GM12875 (cell line): ENCODE measurements around the gene TSHZ2.
"Not testable (repeated sequence)": the region's sequence is repeated elsewhere in the genome, so short reads cannot be mapped to it uniquely, and the experiment has no call there.

Experiments used
- H3K4me3 ChIP-seq: one replicate; pipeline ENCODE4 v1.5.1; 2011; ENCODE audit warnings: low read depth, low read length, control low read depth
- CTCF ChIP-seq: IDR thresholded peaks from 2 replicates; pipeline ENCODE4 v1.5.1; 2011; ENCODE audit warnings: low read depth, mild to moderate bottlenecking, control low read depth, inconsistent platforms, low read length, moderate library complexity, borderline replicate concordance; ENCODE audit not compliant: insufficient read depth

TSHZ2 gene

GRCh38 chr20:53016534-53017042 is 44.4 kb downstream of the TSHZ2 start:
- TF ChIP-seq CTCF, result no peak
- no peak overlapping the region for H3K4me3 ChIP-seq

DNA sequence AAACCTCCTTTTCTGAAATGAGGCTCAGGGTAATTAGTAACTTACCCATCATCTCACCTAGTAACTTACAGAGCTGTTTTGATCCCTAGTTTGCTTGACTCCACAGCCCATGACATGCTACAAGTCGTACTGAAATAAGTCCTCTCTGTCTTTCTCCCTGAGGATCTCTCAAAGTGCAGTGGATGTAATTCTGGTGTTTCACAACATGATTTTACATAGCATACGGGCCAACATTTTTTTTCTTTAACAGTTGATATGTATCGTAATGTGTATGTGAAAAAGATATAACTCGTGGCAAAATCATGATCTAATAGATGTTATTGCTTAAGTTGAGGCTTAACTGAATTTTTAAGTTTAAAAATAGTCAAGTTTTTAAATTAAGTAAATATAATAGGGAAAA is 45.0 kb downstream of the TSHZ2 start:
- no peak for TF ChIP-seq CTCF
- H3K4me3 ChIP-seq, result no peak overlapping the region

- H3K4me3 ChIP-seq, result no peak overlapping the region
- no peak for TF ChIP-seq CTCF
These were observed 47.3 kb downstream of the TSHZ2 start for GRCh38 chr20:53019464-53019863.

DNA sequence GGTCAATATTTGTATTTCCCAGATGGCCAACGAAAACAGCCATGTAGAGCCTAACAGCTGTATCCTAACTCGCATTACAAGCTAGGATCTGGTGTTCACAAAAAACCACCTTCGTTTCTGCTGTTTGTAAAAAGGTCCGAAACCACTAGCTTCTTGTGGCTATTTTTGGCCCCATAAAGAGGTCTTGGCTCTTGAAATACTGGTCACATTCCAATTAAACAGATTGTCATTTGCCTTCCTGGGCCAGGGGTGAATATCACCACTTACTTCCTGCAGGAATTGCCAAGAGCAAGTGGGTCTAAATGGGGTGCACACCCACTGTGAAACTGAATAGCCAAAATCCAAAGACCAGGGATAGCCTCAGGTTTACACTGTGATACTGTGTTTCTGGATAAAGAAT is 48.2 kb downstream of the TSHZ2 start:
- H3K4me3 ChIP-seq, result no peak overlapping the region
- TF ChIP-seq CTCF, result no peak

- no peak for TF ChIP-seq CTCF
- H3K4me3 ChIP-seq, result no peak overlapping the region
These were observed 48.7 kb downstream of the TSHZ2 start for GRCh38 chr20:53020834-53021233.

GRCh38 chr20:53021934-53022333 is 49.8 kb downstream of the TSHZ2 start:
- H3K4me3 ChIP-seq, result no peak overlapping the region
- TF ChIP-seq CTCF, result no peak

DNA sequence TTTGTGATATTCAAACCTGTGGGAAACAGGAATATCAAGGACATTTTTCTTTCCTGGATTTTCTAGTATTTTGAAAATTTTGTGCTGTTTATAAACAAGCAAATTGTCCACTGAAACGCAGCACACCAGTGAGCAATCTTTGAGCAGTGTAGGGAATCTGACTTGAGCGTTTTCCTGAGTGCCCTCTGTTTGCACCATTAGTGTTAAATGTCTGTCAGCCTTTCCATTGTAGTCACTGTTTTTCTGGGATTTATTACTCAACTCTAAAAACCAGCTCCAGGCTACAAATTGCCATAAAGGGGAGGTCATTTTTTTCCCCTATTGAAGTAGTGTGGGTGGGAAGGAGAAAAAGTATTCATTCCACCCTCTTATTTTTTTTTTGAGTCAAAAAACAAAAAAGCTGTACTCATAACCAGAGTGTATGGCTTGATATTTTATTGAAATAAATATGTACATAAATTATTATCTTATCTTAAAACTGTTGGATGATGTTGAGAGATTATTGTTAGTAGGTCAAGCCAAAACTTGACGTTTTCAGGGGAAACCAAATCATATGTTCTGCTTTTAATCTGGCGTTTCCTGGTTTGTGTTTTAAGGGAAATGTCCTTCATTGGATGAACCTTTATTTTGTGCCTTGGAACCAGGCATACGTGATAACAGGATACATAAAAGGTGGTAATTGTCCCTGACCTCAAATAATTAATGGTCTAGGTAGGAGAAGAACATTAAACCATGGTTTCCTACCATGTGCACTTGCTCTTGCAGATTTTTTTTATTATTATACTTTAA is 51.8 kb downstream of the TSHZ2 start:
- TF ChIP-seq CTCF, result no peak
- H3K4me3 ChIP-seq, result no peak overlapping the region

DNA sequence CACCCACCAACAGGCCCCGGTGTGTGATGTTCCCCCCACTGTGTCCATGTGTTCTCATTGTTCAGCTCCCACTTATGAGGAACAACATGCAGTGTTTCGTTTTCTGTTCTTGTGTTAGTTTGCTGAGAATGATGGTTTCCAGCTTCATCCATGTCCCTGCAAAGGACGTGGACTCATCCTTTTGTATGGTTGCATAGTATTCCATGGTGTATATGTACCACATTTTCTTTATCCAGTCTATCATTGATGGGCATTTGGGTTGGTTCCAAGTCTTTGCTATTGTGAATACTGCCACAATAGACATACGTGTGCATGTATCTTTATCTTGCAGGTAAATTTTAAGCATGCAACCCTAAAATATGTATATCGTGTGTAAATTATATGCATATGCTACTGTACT is 52.5 kb downstream of the TSHZ2 start:
- H3K4me3 ChIP-seq, result not testable (repeated sequence)
